Spleen (tissue), 7 donors: Measurements from ENCODE around the gene TSPO.

Experiments used
- CTCF ChIP-seq, 11 experiments: fragments of 200-600 bp in 7 of 11; fragments of 450-650 bp in 4 of 11; sonication (generic) in 4 of 11; IDR thresholded peaks in 8 of 11; conservative IDR thresholded peaks in 3 of 11; 1 replicate in 7 of 11; 2 replicates in 4 of 11; pipeline versions ENCODE4 v1.4.0 to v1.8.0; 2016 to 2021; ENCODE audit warnings: antibody characterized with exemption in 11 of 11, inconsistent platforms in 4 of 11, mild to moderate bottlenecking in 1 of 11
- POLR2AphosphoS5 ChIP-seq, 3 donors: sonication (generic); formaldehyde crosslinking; IDR thresholded peaks; one replicate each; pipeline ENCODE4 v1.5.1; 2017; ENCODE audit warnings: antibody characterized with exemption in 3 of 3
- donor health status: DM: no; HTN: no; CAD: no; lungs with moderate emphysema.
- donor health status: DM: no; HTN: no; CAD: no.
- donor health status: DM: no; HTN: no; CAD: no.

- TF ChIP-seq CTCF (IDR thresholded peaks at IDR 0.05 in 8 of 11, conservative IDR thresholded peaks at IDR 0.05 in 3 of 11) (no peak), POLR2AphosphoS5 (IDR thresholded peaks at IDR 0.05) (peak in 1 of 3 donors; percentile 27)
Observed at GRCh38 chr22:43147821-43148220, 3.5 kb upstream of the TSPO start.
